CD14-positive monocyte (primary cell): ENCODE results near the gene HIF1AN. TPM values are rescaled to one million over a fixed set of nuclear protein-coding genes. Genes with fewer than 3 reads are reported as not detected.

ENCODE experiments used
- DNase-seq, 3 donors: peaks; one replicate each; pipeline ENCODE4 v3.0.0-alpha.2; 2011 to 2022
- H2AFZ ChIP-seq: 2 replicates; pipeline ENCODE4 v1.6.0; 2012; ENCODE audit warnings: mild to moderate bottlenecking, low read depth, low read length, inconsistent platforms; ENCODE audit not compliant: insufficient read depth, poor library complexity, severe bottlenecking
- H3K27ac ChIP-seq, 2 donors: 1 replicate in 1 of 2; 2 replicates in 1 of 2; pipeline ENCODE4 v1.5.1; 2012 to 2013; ENCODE audit warnings: low read length in 2 of 2, control low read depth in 1 of 2, inconsistent platforms in 1 of 2, low read depth in 1 of 2, mild to moderate bottlenecking in 1 of 2
- H3K27me3 ChIP-seq, 2 donors: one replicate each; pipeline versions ENCODE4 v1.6.0 to v1.6.1; 2011 to 2013; ENCODE audit warnings: low read length in 2 of 2; ENCODE audit not compliant: control insufficient read depth in 2 of 2, insufficient read depth in 2 of 2
- H3K36me3 ChIP-seq, 2 donors: replicated peaks in 1 of 2; 1 replicate in 1 of 2; 2 replicates in 1 of 2; pipeline versions ENCODE4 v1.5.1 to v1.6.1; 2012 to 2013; ENCODE audit warnings: low read length in 2 of 2, control low read depth in 1 of 2, inconsistent platforms in 1 of 2, mild to moderate bottlenecking in 1 of 2; ENCODE audit not compliant: insufficient read depth in 2 of 2, control insufficient read depth in 1 of 2
- H3K4me1 ChIP-seq, 2 donors: 1 replicate in 1 of 2; 2 replicates in 1 of 2; pipeline versions ENCODE4 v1.5.1 to v1.6.1; 2012 to 2013; ENCODE audit warnings: low read length in 2 of 2, control low read depth in 1 of 2, inconsistent platforms in 1 of 2, mild to moderate bottlenecking in 1 of 2, moderate library complexity in 1 of 2; ENCODE audit not compliant: insufficient read depth in 2 of 2, control insufficient read depth in 1 of 2
- H3K4me2 ChIP-seq: replicated peaks from 2 replicates; pipeline ENCODE3; 2012; ENCODE audit warnings: low read length, moderate library complexity, mild to moderate bottlenecking; ENCODE audit not compliant: poor library complexity, severe bottlenecking; ENCODE audit errors: extremely low read depth
- H3K4me3 ChIP-seq, 3 experiments: fragments of 200-600 bp in 1 of 3; sonication (generic) in 1 of 3; replicated peaks in 1 of 3; 1 replicate in 2 of 3; 2 replicates in 1 of 3; pipeline ENCODE4 v1.5.1; 2011 to 2013; ENCODE audit warnings: low read length in 3 of 3, mild to moderate bottlenecking in 3 of 3, control low read depth in 2 of 3, low read depth in 2 of 3, inconsistent platforms in 1 of 3, moderate library complexity in 1 of 3
- H3K79me2 ChIP-seq: 2 replicates; pipeline ENCODE4 v1.6.0; 2012; ENCODE audit warnings: mild to moderate bottlenecking, control low read depth, inconsistent platforms, low read length, moderate library complexity; ENCODE audit not compliant: insufficient read depth
- H3K9ac ChIP-seq: 2 replicates; pipeline ENCODE4 v1.6.0; 2017; ENCODE audit warnings: low read length, mild to moderate bottlenecking; ENCODE audit not compliant: insufficient read depth, poor library complexity, severe bottlenecking
- H3K9me3 ChIP-seq, 2 donors: replicated peaks in 1 of 2; 1 replicate in 1 of 2; 2 replicates in 1 of 2; pipeline versions ENCODE4 v1.5.1 to v1.6.1; 2012 to 2013; ENCODE audit warnings: low read length in 2 of 2, control low read depth in 1 of 2; ENCODE audit not compliant: control insufficient read depth in 1 of 2, insufficient read depth in 1 of 2
- H4K20me1 ChIP-seq: 2 replicates; pipeline ENCODE4 v1.6.0; 2012; ENCODE audit warnings: mild to moderate bottlenecking, low read length, control low read depth, moderate library complexity; ENCODE audit not compliant: insufficient read depth
- H3K27ac Mint-ChIP-seq, 7 donors: one replicate each; pipeline ENCODE4 v1.8.0; 2020; ENCODE audit warnings: mild to moderate bottlenecking in 7 of 7, mixed read lengths in 7 of 7, moderate library complexity in 6 of 7, inconsistent platforms in 2 of 7
- H3K27me3 Mint-ChIP-seq, 3 donors: one replicate each; pipeline ENCODE4 v1.8.0; 2021 to 2022; ENCODE audit warnings: low read depth in 3 of 3, mild to moderate bottlenecking in 3 of 3, mixed read lengths in 3 of 3, moderate library complexity in 3 of 3, inconsistent platforms in 1 of 3
- H3K36me3 Mint-ChIP-seq, 2 donors: one replicate each; pipeline ENCODE4 v1.8.0; 2020; ENCODE audit warnings: mixed read lengths in 2 of 2, inconsistent platforms in 1 of 2, mild to moderate bottlenecking in 1 of 2
- H3K4me1 Mint-ChIP-seq: one replicate; pipeline ENCODE4 v1.8.0; 2020; ENCODE audit warnings: mild to moderate bottlenecking, mixed read lengths
- H3K4me3 Mint-ChIP-seq, 2 donors: one replicate each; pipeline ENCODE4 v1.8.0; 2020; ENCODE audit warnings: mild to moderate bottlenecking in 2 of 2, mixed read lengths in 2 of 2, moderate library complexity in 1 of 2
- H3K9me3 Mint-ChIP-seq, 7 donors: one replicate each; pipeline ENCODE4 v1.8.0; 2020 to 2022; ENCODE audit warnings: mixed read lengths in 7 of 7, mild to moderate bottlenecking in 6 of 7, moderate library complexity in 6 of 7, inconsistent platforms in 2 of 7
- CTCF ChIP-seq: fragments of 200-600 bp; IDR thresholded peaks from one replicate; pipeline ENCODE4 v1.8.0; 2022; ENCODE audit warnings: antibody characterized with exemption, mild to moderate bottlenecking
- WGBS: methylation state at CpG from one replicate; pipeline ENCODE4 v1.1.5; 2013; ENCODE audit warnings: missing lambda C conversion rate; ENCODE audit not compliant: insufficient coverage; 5-methylcytosine and 5-hydroxymethylcytosine counted together
- intact Hi-C, 2 donors: fragments of 100-400 bp; cut with micrococcal nuclease; formaldehyde crosslinking; loops; one replicate each; pipeline versions ENCODE4 v1.15.0 to v1.15.1; 2023
- polyA plus RNA-seq, 3 donors: library from polyadenylated mRNA; depleted of rRNA in 1 of 3; unstranded in 2 of 3; stranded (reverse) in 1 of 3; fragments of 300-500 nt in 2 of 3; fragments of >200 nt in 1 of 3; fragmentation: Illumina TruSeq in 2 of 3; gene quantifications; 1 replicate in 2 of 3; 2 replicates in 1 of 3; pipeline ENCODE4 v1.2.3, GENCODE V29; 2012 to 2021

The HIF1AN gene
- polyA plus RNA-seq, 3 donors, result 8.5 to 25.3 (median 17.2) TPM

GRCh38 chr10:100561005-100561404 is 25.3 kb downstream of the HIF1AN start:
- Mint-ChIP-seq H3K9me3 (peaks cover 0 to 16% (median 8%) of the 10 kb centered on the region in 7 donors), H3K36me3 (peaks cover 33 to 44% of the 10 kb centered on the region in 2 donors), H3K4me3 (peak overlapping the region in 1 of 2 donors; percentile 27), H3K4me1 (peaks cover 18% of the 10 kb centered on the region), H3K27me3 (peaks cover 48 to 52% (median 51%) of the 10 kb centered on the region in 3 donors), H3K27ac (no peak overlapping the region)
- Histone ChIP-seq H3K36me3 (peaks cover 8 to 25% of the 10 kb centered on the region in 2 donors), H3K4me2 (no peak overlapping the region), H3K27ac (no peak overlapping the region), H3K9me3 (peaks cover 0 to 2% of the 10 kb centered on the region in 2 donors), H4K20me1 (no peaks in the 10 kb centered on the region), H3K9ac (no peak overlapping the region), H3K79me2 (no peaks in the 10 kb centered on the region), H3K4me1 (peaks cover 12 to 16% of the 10 kb centered on the region in 2 donors), H3K27me3 (peaks cover 12 to 37% of the 10 kb centered on the region in 2 donors), H3K4me3 (no peak overlapping the region), H2AFZ (no peak overlapping the region)
- WGBS, result 80% methylated on average over 1 of the region's 2 CpGs
- intact Hi-C loops, result loop anchor here (2.0 to 10.0 kb wide), 2 partner anchors 174 to 182 kb away; no protein-coding TSS in a partner anchor
- DNase-seq, result no peak
- no peak for TF ChIP-seq CTCF

- H3K9me3 Mint-ChIP-seq, result peaks cover 0 to 16% (median 10%) of the 10 kb centered on the region in 7 donors
- H3K4me3 Mint-ChIP-seq, result peak overlapping the region; percentile 17 to 79
- Histone ChIP-seq H3K27ac (no peak overlapping the region), H4K20me1 (no peaks in the 10 kb centered on the region), H3K9me3 (peaks cover 0 to 2% of the 10 kb centered on the region in 2 donors), H3K9ac (no peak overlapping the region), H3K79me2 (no peaks in the 10 kb centered on the region), H3K4me3 (peak overlapping the region in 1 of 3 experiments; percentile 13), H3K4me2 (peak overlapping the region; percentile 40), H2AFZ (no peak overlapping the region), H3K27me3 (peaks cover 12 to 48% of the 10 kb centered on the region in 2 donors), H3K36me3 (peaks cover 3 to 15% of the 10 kb centered on the region in 2 donors), H3K4me1 (peaks cover 12 to 16% of the 10 kb centered on the region in 2 donors)
- intact Hi-C loops, result loop anchor here in 1 of 2 donors (10.0 kb wide), 1 partner anchor 173 kb away; no protein-coding TSS in a partner anchor
- DNase-seq, result peak; percentile 60 to 77 (median 64)
- 12% methylated on average over 62 of the region's 62 CpGs for WGBS
- peak; percentile 83 for TF ChIP-seq CTCF
- H3K36me3 Mint-ChIP-seq, result peaks cover 24 to 33% of the 10 kb centered on the region in 2 donors
- H3K4me1 Mint-ChIP-seq, result peaks cover 18% of the 10 kb centered on the region
- peaks cover 51 to 64% (median 58%) of the 10 kb centered on the region in 3 donors for H3K27me3 Mint-ChIP-seq
- no peak overlapping the region for H3K27ac Mint-ChIP-seq
These were observed 26.4 kb downstream of the HIF1AN start for GRCh38 chr10:100562008-100562672.
